Lower leg skin (tissue), 3 donors: ENCODE results near the gene KRTAP1-3.

Experiments
- POLR2A ChIP-seq, 2 donors: fragments of 450-650 bp; IDR thresholded peaks; one replicate each; pipeline ENCODE4 v1.6.1; 2016 to 2017; ENCODE audit warnings: antibody characterized with exemption in 2 of 2, mild to moderate bottlenecking in 1 of 2, moderate library complexity in 1 of 2
- TF ChIP-seq, protein P1 (sequence below), 3 donors: fragments of 450-650 bp; IDR thresholded peaks; one replicate each; pipeline ENCODE4 v1.5.1; 2016; ENCODE audit warnings: antibody characterized with exemption in 3 of 3, mild to moderate bottlenecking in 3 of 3, moderate library complexity in 2 of 3

DNA sequence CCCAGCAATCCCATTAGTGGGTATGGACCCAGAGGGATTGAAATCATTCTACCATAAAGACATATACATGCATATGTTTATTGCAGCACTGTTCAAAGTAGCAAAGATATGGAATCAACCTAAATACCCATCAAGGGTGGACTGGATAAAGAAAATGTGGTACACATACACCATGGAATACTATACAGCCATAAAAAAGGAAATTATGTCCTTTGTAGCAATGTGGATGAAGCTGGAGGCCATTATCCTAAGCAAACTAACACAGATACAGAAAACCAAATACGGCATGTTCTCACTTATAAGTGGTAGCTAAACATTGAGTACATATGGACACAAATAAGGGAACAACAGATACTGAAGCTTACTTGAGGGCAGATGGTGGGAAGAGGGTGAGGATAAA, 22.9 kb upstream of the KRTAP1-3 start:
- TF ChIP-seq POLR2A (IDR thresholded peaks at IDR 0.05): no peak
- TF ChIP-seq, protein P1, sequence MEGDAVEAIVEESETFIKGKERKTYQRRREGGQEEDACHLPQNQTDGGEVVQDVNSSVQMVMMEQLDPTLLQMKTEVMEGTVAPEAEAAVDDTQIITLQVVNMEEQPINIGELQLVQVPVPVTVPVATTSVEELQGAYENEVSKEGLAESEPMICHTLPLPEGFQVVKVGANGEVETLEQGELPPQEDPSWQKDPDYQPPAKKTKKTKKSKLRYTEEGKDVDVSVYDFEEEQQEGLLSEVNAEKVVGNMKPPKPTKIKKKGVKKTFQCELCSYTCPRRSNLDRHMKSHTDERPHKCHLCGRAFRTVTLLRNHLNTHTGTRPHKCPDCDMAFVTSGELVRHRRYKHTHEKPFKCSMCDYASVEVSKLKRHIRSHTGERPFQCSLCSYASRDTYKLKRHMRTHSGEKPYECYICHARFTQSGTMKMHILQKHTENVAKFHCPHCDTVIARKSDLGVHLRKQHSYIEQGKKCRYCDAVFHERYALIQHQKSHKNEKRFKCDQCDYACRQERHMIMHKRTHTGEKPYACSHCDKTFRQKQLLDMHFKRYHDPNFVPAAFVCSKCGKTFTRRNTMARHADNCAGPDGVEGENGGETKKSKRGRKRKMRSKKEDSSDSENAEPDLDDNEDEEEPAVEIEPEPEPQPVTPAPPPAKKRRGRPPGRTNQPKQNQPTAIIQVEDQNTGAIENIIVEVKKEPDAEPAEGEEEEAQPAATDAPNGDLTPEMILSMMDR (IDR thresholded peaks at IDR 0.05): no peak
